ENCODE data around the gene LAMP5. TPM values are rescaled to one million over a fixed set of nuclear protein-coding genes. Genes with fewer than 3 reads are reported as not detected.

Gene LAMP5
- total RNA-seq, 1 donor from 2014 or later = 3.2 TPM

DNA sequence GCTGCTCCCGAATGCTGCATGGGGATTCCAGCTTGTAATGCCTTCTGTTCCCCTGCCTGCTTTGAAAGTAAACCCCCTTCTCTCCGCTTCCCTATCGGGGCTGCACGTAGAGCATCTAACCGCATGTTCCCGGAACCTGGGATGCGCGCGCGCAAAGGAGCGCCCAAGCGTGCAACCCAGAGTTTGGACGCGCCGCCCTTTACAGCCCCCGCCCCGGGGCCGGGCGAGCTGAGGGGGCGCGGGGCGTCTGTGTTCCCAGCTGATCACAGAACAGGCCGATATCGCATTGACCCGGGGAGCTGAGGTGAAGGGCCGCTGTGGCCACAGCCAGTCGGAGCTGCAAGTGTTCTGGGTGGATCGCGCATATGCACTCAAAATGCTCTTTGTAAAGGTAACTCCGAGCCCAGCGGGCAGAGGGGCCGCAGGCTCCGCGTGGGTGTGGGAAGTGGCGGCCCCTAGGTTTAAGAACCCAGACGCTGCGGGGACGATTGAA is 1.4 kb downstream of the LAMP5 start:
- peak; percentile 67 for TF ChIP-seq EZH2 (IDR thresholded peaks at IDR 0.05)
- TF ChIP-seq, protein P1, sequence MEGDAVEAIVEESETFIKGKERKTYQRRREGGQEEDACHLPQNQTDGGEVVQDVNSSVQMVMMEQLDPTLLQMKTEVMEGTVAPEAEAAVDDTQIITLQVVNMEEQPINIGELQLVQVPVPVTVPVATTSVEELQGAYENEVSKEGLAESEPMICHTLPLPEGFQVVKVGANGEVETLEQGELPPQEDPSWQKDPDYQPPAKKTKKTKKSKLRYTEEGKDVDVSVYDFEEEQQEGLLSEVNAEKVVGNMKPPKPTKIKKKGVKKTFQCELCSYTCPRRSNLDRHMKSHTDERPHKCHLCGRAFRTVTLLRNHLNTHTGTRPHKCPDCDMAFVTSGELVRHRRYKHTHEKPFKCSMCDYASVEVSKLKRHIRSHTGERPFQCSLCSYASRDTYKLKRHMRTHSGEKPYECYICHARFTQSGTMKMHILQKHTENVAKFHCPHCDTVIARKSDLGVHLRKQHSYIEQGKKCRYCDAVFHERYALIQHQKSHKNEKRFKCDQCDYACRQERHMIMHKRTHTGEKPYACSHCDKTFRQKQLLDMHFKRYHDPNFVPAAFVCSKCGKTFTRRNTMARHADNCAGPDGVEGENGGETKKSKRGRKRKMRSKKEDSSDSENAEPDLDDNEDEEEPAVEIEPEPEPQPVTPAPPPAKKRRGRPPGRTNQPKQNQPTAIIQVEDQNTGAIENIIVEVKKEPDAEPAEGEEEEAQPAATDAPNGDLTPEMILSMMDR (IDR thresholded peaks at IDR 0.05) = no peak
- peak; percentile 66 for TF ChIP-seq EZH2phosphoT487 (IDR thresholded peaks at IDR 0.05)
- Mint-ChIP-seq H3K4me1 (peaks cover 61% of the 10 kb centered on the region), H3K36me3 (peaks cover 3% of the 10 kb centered on the region), H3K27ac (no peak overlapping the region), H3K4me3 (peak overlapping the region; percentile 87), H3K9me3 (peaks cover 10% of the 10 kb centered on the region), H3K27me3 (ENCODE audit: insufficient read depth, low read depth) (peaks cover 54% of the 10 kb centered on the region)
- Histone ChIP-seq H3F3A (ENCODE audit: low read depth) (peaks cover 44% of the 10 kb centered on the region), H2AFZ (replicated peaks) (peak overlapping the region; percentile 28), H3K9me3 (ENCODE audit: low read depth) (no peaks in the 10 kb centered on the region), H3K36me3 (no peaks in the 10 kb centered on the region), H3K79me2 (ENCODE audit: low read depth) (no peaks in the 10 kb centered on the region), H4K20me1 (ENCODE audit: low read depth) (peaks cover 25% of the 10 kb centered on the region), H3K4me2 (peak overlapping the region; percentile 92), H3K4me1 (peaks cover 57% of the 10 kb centered on the region), H3K9ac (no peak overlapping the region), H3K27ac (no peak overlapping the region), H3K4me3 (peak overlapping the region; percentile 48), H3K27me3 (peaks cover 90% of the 10 kb centered on the region)
- peak; percentile 77 for DNase-seq (ENCODE audit: low spot score)

DNA sequence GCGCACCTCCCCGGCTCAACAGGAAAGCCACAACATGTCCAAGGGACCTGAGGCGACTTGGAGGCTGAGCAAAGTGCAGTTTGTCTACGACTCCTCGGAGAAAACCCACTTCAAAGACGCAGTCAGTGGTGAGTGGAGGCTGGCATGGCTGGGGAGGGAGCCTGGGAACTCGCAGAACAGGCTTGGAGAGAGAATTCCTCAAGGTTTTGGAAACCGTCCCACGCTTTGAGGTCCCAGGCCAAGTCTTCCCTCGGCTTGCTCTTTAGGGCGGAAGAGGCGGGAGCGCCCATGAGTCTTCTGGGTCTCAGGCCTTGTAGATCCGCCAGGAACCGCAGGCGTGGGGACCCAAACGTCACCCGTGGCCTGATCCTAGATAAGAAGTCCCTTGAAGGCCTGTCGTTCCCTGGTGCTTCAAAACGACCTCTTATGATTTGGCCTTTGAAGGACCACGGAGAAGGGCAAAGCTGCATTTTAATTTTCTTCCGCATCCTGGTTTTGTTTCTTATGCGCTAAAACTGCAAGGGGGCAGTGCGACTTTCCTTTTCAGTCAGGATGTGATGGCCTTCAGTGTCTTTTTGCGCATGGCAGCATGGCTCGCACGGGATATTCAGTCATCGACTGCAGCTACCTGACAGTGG is 2.0 kb downstream of the LAMP5 start:
- H2AFZ ChIP-seq (replicated peaks) = peak overlapping the region; percentile 28
- H3K4me1 Mint-ChIP-seq = peaks cover 65% of the 10 kb centered on the region

DNA sequence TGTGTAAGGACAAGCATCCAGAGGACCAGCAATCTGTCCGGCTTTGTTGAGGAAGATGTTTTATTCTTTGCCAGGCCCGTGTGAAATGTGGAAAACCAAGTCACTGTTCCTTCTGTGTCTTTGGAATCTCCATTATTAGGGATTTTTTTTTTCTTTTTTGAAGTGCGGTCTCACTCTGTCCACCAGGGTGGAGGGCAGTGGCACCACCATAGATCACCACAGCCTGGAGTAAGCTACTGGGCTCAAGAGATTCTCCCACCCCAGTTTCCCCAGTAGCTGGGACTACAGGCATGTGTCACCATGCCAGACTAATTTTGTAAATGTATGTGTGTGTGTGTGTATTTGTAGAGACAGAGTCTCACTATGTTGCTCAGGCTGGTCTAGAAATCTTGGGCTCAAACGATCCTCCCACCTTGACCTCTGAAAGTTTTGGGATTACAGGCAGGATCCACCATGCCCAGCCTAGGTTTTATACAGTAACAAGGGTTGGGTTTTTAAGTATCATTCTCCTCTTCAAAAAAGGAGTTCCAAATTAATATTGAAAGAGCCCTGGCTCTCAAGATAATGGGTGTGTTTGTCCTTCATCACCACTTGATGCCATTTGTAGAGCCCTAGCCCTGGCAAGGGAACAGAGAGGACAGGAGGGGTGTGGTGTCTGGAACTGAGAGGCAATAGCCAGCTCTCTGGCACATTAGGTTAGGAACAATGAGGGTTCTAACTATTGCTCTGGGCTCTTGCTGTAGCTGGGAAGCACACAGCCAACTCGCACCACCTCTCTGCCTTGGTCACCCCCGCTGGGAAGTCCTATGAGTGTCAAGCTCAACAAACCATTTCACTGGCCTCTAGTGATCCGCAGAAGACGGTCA is 3.1 kb downstream of the LAMP5 start:
- no peak overlapping the region for H3K4me2 ChIP-seq
- no peaks in the 10 kb centered on the region for H3K36me3 ChIP-seq
- peaks cover 49% of the 10 kb centered on the region for H3K27me3 Mint-ChIP-seq (ENCODE audit: insufficient read depth, low read depth)
- peak overlapping the region; percentile 38 for H3K4me3 Mint-ChIP-seq
- peaks cover 70% of the 10 kb centered on the region for H3K4me1 ChIP-seq
- H3K79me2 ChIP-seq (ENCODE audit: low read depth) = no peaks in the 10 kb centered on the region
- H3K27me3 ChIP-seq = peaks cover 73% of the 10 kb centered on the region
- H3K36me3 Mint-ChIP-seq = peaks cover 3% of the 10 kb centered on the region
- no peak overlapping the region for H3K4me3 ChIP-seq
- peaks cover 10% of the 10 kb centered on the region for H3K9me3 Mint-ChIP-seq
- DNase-seq (ENCODE audit: low spot score) = no peak
- H3K27ac ChIP-seq = no peak overlapping the region
- H3F3A ChIP-seq (ENCODE audit: low read depth) = peaks cover 54% of the 10 kb centered on the region
- no peak overlapping the region for H3K27ac Mint-ChIP-seq
- H3K4me1 Mint-ChIP-seq = peaks cover 68% of the 10 kb centered on the region
- peaks cover 27% of the 10 kb centered on the region for H4K20me1 ChIP-seq (ENCODE audit: low read depth)
- TF ChIP-seq EZH2 (IDR thresholded peaks at IDR 0.05) = no peak
- TF ChIP-seq, protein P1 (IDR thresholded peaks at IDR 0.05) = peak; percentile 21
- no peak overlapping the region for H3K9ac ChIP-seq
- H3K9me3 ChIP-seq (ENCODE audit: low read depth) = no peaks in the 10 kb centered on the region
- no peak overlapping the region for H2AFZ ChIP-seq (replicated peaks)

More for the DNA sequence above, 2.0 kb downstream of the LAMP5 start:
- Histone ChIP-seq H3F3A (ENCODE audit: low read depth) (peaks cover 50% of the 10 kb centered on the region), H3K27ac (no peak overlapping the region), H3K27me3 (peaks cover 84% of the 10 kb centered on the region), H3K4me2 (peak overlapping the region; percentile 92), H3K36me3 (no peaks in the 10 kb centered on the region), H4K20me1 (ENCODE audit: low read depth) (peaks cover 27% of the 10 kb centered on the region), H3K9me3 (ENCODE audit: low read depth) (no peaks in the 10 kb centered on the region), H3K4me1 (peaks cover 62% of the 10 kb centered on the region), H3K9ac (no peak overlapping the region), H3K4me3 (peak overlapping the region; percentile 48), H3K79me2 (ENCODE audit: low read depth) (no peaks in the 10 kb centered on the region)
- peaks cover 10% of the 10 kb centered on the region for H3K9me3 Mint-ChIP-seq
- no peak overlapping the region for H3K27ac Mint-ChIP-seq
- peak; percentile 43 for DNase-seq (ENCODE audit: low spot score)
- H3K36me3 Mint-ChIP-seq = peaks cover 3% of the 10 kb centered on the region
- TF ChIP-seq EZH2 (IDR thresholded peaks at IDR 0.05) (peak; percentile 38), EZH2phosphoT487 (IDR thresholded peaks at IDR 0.05) (peak; percentile 56)
- TF ChIP-seq, protein P1 (IDR thresholded peaks at IDR 0.05) = no peak
- peaks cover 54% of the 10 kb centered on the region for H3K27me3 Mint-ChIP-seq (ENCODE audit: insufficient read depth, low read depth)
- peak overlapping the region; percentile 87 for H3K4me3 Mint-ChIP-seq
